Measurements from ENCODE around the gene NT5DC3. TPM values are rescaled to one million over a fixed set of nuclear protein-coding genes. Genes with fewer than 3 reads are reported as not detected.

NT5DC3 gene
- total RNA-seq, 2 donors from 2014 or later, result 24.2 to 28.3 TPM

DNA sequence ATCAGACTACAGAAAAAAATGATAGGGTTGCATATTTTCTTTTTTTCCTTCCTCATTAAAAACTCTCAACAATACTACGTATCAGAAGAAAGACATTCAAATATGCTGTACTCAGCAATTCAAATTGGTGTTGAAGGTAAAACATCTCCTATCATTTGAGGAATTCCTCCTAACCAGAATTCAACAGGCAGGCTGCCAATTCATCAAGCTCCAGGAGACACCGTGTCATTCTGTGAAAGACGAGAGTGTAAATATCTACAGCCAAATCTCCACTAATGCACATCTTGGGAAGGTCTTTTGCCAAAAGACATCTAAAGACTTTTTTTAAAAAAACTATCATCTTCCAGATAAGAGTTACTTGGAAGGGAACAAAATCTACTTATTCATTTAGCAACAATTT is 26.6 kb downstream of the NT5DC3 start:
- H3K4me3 ChIP-seq (ENCODE audit: low read length), result no peak overlapping the region
- no peak overlapping the region for H3K27ac ChIP-seq (ENCODE audit: low read depth, low read length)
- DNase-seq, result no peak
- H3K36me3 ChIP-seq (ENCODE audit: control insufficient read depth, insufficient read depth, low read length), result peaks cover 61% of the 10 kb centered on the region
- Mint-ChIP-seq H3K27me3 (ENCODE audit: insufficient read depth) (no peaks in the 10 kb centered on the region), H3K9me3 (peaks cover 4% of the 10 kb centered on the region), H3K27ac (no peak overlapping the region), H3K36me3 (ENCODE audit: low read depth) (peaks cover 43% of the 10 kb centered on the region), H3K4me3 (no peak overlapping the region), H3K4me1 (peaks cover 5% of the 10 kb centered on the region)
- no peaks in the 10 kb centered on the region for H3K27me3 ChIP-seq (ENCODE audit: control insufficient read depth, insufficient read depth, low read length, poor library complexity, severe bottlenecking)
- TF ChIP-seq, protein P1, sequence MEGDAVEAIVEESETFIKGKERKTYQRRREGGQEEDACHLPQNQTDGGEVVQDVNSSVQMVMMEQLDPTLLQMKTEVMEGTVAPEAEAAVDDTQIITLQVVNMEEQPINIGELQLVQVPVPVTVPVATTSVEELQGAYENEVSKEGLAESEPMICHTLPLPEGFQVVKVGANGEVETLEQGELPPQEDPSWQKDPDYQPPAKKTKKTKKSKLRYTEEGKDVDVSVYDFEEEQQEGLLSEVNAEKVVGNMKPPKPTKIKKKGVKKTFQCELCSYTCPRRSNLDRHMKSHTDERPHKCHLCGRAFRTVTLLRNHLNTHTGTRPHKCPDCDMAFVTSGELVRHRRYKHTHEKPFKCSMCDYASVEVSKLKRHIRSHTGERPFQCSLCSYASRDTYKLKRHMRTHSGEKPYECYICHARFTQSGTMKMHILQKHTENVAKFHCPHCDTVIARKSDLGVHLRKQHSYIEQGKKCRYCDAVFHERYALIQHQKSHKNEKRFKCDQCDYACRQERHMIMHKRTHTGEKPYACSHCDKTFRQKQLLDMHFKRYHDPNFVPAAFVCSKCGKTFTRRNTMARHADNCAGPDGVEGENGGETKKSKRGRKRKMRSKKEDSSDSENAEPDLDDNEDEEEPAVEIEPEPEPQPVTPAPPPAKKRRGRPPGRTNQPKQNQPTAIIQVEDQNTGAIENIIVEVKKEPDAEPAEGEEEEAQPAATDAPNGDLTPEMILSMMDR (conservative IDR thresholded peaks at IDR 0.05), result no peak
- peaks cover 10% of the 10 kb centered on the region for H3K9me3 ChIP-seq (ENCODE audit: control insufficient read depth, low read length)
- no peaks in the 10 kb centered on the region for H3K4me1 ChIP-seq (ENCODE audit: control insufficient read depth, insufficient read depth, low read length)
- WGBS, 2 experiments (ENCODE audit: insufficient coverage in 1 of 2, insufficient read length in 1 of 2), result 95 to 100% methylated on average over 1 to 3 of the region's 3 CpGs
- no peak overlapping the region for H3K9ac ChIP-seq (ENCODE audit: extremely low read depth, low read length, poor library complexity, severe bottlenecking)

DNA sequence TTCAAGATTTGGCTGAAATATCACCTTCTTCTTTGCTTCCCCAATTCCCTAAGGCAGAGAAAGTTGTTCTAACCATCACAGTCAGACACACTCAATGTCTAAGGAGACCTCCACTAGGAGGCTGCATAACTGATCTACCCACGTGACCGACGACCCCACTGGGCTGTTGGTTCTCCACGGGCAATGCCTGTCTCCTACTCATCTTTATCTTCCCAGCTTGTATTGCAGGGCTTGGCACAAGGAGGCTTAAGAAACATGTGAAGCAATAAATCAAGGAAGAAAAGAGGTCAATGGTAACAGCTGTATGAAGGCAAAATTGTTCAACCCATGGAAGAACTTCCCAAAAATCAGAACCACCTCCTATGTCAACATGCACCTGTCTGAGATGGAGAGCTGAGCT is 27.1 kb downstream of the NT5DC3 start:
- Histone ChIP-seq H3K27ac (ENCODE audit: low read depth, low read length) (no peak overlapping the region), H3K36me3 (ENCODE audit: control insufficient read depth, insufficient read depth, low read length) (peaks cover 65% of the 10 kb centered on the region), H3K4me3 (ENCODE audit: low read length) (no peak overlapping the region), H3K27me3 (ENCODE audit: control insufficient read depth, insufficient read depth, low read length, poor library complexity, severe bottlenecking) (no peaks in the 10 kb centered on the region), H3K4me1 (ENCODE audit: control insufficient read depth, insufficient read depth, low read length) (no peaks in the 10 kb centered on the region), H3K9me3 (ENCODE audit: control insufficient read depth, low read length) (peaks cover 10% of the 10 kb centered on the region), H3K9ac (ENCODE audit: extremely low read depth, low read length, poor library complexity, severe bottlenecking) (no peak overlapping the region)
- H3K36me3 Mint-ChIP-seq (ENCODE audit: low read depth), result peaks cover 48% of the 10 kb centered on the region
- peaks cover 10% of the 10 kb centered on the region for H3K4me1 Mint-ChIP-seq
- WGBS, 2 experiments (ENCODE audit: insufficient coverage in 1 of 2, insufficient read length in 1 of 2), result 95% methylated on average over 4 of the region's 4 CpGs; no CpG with 5 or more reads in 1 of the 2 experiments
- no peaks in the 10 kb centered on the region for H3K27me3 Mint-ChIP-seq (ENCODE audit: insufficient read depth)
- H3K9me3 Mint-ChIP-seq, result peaks cover 5% of the 10 kb centered on the region
- TF ChIP-seq, protein P1 (conservative IDR thresholded peaks at IDR 0.05), result no peak
- no peak overlapping the region for H3K4me3 Mint-ChIP-seq
- DNase-seq, result no peak
- H3K27ac Mint-ChIP-seq, result no peak overlapping the region

DNA sequence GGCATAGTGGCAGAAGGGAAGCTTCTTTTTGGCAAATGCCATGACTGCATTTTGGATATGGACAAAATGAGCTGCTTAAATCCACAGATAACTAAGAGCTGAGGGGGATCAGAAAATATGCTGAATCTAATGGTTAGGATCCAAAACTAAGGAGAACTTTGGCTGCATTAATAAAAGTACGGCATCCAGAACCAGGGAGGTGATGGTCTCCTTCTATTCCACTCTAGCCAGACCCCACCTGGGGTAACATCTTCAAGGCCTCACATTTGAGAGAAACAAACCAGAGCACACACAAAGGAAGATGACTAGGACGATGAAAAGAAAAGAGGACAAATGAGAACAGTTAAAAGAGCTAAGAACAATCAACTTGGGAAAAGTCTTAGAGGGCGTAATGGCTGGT is 27.6 kb downstream of the NT5DC3 start:
- Histone ChIP-seq H3K4me3 (ENCODE audit: low read length) (no peak overlapping the region), H3K4me1 (ENCODE audit: control insufficient read depth, insufficient read depth, low read length) (no peaks in the 10 kb centered on the region), H3K27ac (ENCODE audit: low read depth, low read length) (no peak overlapping the region), H3K9me3 (ENCODE audit: control insufficient read depth, low read length) (peaks cover 10% of the 10 kb centered on the region), H3K9ac (ENCODE audit: extremely low read depth, low read length, poor library complexity, severe bottlenecking) (no peak overlapping the region), H3K27me3 (ENCODE audit: control insufficient read depth, insufficient read depth, low read length, poor library complexity, severe bottlenecking) (no peaks in the 10 kb centered on the region), H3K36me3 (ENCODE audit: control insufficient read depth, insufficient read depth, low read length) (peaks cover 70% of the 10 kb centered on the region)
- Mint-ChIP-seq H3K4me1 (peaks cover 10% of the 10 kb centered on the region), H3K9me3 (peaks cover 5% of the 10 kb centered on the region), H3K27ac (no peak overlapping the region), H3K4me3 (no peak overlapping the region), H3K36me3 (ENCODE audit: low read depth) (peaks cover 50% of the 10 kb centered on the region), H3K27me3 (ENCODE audit: insufficient read depth) (no peaks in the 10 kb centered on the region)
- DNase-seq, result no peak
- WGBS, 2 experiments (ENCODE audit: insufficient coverage in 1 of 2, insufficient read length in 1 of 2), result 90 to 97% methylated on average over 2 of the region's 3 CpGs
- TF ChIP-seq, protein P1 (conservative IDR thresholded peaks at IDR 0.05), result no peak

Measured in endodermal cell (in vitro differentiated cells).